Measurements from ENCODE around the gene PRR33.
"Not testable (repeated sequence)": the region's sequence is repeated elsewhere in the genome, so short reads cannot be mapped to it uniquely, and the experiment has no call there.

Gene PRR33

DNA sequence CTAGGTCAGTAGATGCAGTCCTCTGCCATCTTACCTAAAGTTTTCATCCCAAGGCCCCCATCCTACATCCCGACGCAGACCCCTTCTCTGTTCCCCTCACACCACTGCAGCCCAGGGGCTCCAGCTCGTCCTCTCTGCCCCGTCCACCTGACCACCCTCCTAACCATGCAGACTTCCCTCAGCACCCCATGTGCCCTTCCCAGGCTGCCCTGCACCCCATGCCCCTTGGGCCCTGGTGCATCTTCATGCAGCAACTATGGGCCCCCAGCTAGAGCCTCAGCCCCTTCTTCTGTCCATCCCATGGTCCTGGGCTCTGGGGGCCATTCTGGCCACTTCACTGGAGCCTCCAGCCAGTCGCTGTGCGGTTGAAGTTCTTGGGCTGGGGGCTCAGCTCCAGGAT, 2.9 kb downstream of the PRR33 start:
- no peak for DNase-seq

DNA sequence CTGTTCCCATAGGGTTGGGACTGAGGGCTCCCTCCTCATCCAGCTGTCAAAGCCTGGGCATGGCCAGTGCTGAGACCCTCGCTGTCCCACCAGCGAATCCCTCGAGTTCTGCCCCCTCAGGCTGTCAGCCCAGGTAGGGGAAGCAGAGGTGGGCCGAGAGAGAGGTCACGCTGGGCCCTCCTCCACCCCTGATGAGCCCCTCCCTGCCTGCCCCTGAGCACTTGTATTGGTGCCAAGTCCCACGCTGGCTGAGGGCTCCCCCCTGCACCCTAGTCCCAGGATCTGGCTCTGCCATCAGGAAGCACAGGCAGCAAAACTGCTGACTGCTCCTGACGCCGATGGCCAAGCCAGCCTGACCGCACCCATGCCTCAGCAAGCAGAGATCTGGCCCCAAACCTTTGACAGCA, 3.3 kb downstream of the PRR33 start:
- DNase-seq, result no peak

DNA sequence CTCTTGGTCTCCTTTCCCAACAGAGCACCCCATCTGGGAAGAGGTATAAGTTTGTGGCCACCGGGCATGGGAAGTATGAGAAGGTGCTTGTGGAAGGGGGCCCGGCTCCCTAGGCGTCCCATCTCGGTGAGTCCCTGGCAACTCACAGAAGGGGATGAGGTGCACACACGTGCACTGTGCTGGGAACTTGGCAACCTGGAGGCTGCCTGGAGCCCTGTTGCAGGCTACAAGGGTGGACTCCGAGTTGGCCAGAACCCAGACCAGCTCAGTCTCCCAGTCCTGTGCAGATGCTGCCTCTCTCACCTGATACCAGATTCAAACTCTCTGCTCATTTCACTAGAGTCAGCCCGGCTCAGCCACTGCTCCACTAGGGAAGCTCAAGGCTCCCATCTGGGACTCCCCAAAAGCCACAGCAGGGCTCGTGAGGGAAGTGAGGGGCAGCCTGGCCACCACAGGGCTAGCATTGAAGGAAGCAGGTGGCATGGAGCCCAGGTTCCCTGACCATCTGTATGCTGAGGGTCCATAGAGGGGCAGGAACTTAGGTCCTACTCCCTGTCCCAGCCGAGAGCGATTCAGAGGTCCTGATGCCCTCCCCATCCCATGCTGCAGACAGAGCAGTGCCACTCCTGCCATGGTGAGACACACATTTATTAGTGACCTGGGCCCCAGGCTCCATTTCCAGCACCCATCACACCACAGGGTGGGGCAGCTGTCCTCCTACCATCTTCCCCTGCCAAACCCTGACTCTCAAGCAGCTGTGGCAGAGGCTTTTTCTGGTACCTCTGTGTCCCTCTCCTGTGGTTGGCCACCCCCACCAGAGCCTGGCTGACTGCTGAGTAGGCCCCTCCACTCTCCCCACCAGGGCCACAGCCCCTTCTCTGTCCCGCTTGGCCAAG, 4.0 kb downstream of the PRR33 start:
- no peak for DNase-seq

DNA sequence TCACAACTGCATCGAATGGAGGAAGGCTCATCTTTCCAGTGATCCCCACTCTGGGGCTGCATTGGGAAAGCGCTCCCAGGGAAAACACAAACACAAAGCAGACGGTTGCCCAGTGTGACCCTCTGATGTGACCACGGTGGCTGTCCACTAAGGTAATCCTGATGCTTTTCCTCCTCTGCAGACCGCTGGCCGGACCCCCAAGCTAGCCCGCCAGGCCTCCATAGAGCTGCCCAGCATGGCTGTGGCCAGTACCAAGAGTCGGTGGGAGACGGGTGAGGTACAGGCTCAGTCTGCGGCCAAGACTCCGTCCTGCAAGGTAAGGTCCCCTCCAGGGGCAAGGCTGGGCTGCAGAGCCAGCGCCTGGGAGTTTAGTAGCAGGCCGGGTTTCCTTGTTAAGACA, 5.1 kb downstream of the PRR33 start:
- DNase-seq, result not testable (repeated sequence)

DNA sequence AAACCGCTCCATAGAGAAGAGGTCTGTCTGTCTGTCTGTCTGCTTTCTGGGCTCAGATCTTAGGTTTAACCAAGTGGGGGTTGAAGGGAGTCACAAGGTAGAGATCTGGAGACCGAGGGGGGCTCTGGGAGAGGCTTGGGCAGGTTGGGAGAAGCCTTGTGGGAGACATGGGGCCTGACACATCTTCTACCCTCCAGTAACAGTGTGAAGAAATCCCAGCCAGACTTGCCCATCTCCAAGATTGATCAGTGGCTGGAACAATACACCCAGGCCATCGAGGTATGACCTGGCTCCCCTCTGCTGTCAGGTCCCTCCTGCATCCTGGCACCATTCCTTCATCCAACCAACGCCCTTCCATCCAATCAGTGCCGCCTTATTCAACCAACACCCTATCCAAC, 7.4 kb downstream of the PRR33 start:
- no peak for DNase-seq

DNA sequence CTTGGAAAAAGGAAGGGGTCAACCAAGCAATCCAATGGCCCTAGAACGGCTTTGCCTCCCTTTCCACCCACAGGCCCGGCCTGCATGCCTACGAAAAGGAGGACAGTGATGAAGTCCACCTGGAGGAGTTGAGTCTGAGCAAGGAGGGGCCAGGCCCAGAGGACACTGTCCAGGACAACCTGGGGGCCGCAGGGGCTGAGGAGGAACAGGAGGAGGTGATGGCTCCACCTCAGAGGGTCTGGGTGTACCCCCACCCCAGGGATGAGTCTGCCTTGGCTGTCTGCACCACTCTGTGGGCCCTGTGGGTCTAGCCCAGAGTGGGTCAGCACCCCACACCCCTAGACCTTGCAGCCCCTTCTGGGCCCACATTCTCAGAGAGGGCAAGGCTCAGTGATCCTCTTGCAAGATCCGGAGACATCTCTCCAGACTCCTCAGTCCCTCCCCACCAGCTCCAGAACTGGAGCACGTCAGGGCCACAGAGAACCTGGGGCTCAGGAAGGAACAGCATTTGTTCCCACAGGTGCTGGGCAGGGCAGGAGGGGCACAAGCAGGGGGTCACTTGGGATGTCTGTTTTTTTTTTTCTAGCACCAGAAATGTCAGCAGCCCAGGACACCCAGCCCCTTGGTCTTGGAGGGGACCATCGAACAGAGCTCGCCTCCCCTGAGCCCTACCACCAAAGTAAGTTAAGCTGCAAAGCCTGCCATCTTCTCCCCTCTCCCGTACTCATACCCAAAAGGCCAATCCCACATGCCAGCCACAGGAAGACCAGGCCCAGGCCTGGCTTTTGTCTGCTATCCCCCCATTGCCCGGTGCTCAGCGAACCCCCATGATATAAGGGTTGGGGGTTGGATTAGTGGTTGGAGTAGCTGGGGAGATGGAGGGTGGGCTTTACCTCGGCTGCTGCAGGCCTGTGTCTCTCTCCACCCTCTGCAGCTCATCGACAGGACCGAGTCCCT, 8.1 kb downstream of the PRR33 start:
- DNase-seq, result no peak

DNA sequence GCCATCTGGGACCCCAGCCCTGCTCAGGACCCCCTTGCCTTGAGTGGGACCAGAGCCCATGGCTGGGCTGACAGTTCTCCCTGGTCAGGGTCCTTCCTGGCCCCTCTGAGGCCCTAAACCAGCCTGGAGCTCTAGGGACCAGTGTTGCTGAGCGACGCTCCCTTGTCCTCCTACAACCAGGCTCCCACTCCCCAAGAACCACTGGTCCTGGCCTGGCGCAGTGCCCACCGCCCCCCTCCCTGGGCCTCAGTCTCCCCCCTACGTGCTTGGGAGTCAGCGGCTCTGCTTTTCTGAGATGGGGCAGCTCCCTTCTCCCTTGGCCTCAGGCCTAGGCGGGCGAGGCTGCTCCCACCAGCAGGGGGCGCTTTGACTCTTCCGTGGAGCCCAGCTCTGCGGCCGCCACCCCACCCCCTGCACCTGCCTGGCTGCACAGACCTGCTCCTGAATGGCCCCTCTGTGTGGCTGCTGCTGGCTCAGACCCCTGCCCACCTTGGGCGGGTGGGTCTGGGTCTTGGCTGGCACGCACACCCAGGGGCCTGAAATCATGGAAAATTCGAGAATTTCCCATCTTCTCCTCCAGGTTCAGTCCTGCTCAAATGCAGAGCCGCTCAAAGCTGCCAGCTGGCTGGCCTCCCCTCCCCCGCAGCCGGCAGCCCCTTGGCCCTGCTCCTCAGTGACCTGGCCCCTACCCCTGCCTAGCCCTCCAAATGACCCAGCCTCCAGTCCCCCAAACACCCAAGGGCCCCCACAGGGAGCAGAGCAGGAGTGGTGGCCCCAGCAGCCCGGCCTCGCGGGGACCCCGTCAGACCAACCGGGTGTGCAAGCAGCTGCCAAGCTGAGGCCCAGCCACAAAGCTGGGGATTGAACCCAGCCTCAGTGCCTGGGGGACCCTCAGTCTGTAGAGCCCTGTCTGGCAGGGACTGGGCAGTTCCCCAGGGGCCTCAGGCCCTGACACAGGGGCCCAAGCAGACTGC, 9.1 kb downstream of the PRR33 start:
- no peak for DNase-seq

DNA sequence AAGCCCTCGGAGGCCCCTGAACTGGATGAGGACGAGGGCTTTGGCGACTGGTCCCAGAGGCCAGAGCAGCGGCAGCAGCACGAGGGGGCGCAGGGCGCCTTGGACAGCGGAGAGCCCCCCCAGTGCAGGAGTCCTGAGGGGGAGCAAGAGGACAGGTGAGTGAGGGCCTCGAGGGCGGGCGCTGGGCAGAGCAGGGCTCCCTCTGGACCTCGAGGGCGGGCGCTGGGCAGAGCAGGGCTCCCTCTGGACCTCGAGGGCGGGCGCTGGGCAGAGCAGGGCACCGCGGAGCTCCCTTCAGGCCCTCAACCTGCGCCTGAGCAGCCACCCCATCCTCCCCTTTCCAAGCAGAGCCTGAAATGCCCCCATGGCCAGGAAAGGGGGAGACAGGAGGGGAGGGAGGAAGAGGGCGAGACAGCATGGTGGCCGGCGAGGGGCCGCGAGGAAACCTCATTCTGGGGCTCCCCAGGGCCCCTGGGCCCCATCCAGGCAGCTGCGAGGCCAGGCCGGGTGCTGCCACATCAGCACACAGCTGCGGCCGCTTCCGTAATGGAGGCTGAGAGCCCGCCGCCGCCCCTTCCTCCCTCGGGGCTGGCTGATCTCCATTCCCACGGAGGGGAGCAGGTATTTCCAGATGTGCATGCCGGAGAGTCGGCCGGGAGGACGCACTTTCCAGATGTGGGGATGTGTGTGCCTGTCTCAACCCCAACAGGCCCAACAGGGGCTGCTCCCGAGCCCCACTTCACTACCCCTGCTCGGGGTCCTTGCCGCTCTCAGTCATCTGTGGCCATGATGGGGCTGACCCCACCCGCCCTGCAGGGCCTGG, 10.0 kb downstream of the PRR33 start:
- DNase-seq, result no peak

DNA sequence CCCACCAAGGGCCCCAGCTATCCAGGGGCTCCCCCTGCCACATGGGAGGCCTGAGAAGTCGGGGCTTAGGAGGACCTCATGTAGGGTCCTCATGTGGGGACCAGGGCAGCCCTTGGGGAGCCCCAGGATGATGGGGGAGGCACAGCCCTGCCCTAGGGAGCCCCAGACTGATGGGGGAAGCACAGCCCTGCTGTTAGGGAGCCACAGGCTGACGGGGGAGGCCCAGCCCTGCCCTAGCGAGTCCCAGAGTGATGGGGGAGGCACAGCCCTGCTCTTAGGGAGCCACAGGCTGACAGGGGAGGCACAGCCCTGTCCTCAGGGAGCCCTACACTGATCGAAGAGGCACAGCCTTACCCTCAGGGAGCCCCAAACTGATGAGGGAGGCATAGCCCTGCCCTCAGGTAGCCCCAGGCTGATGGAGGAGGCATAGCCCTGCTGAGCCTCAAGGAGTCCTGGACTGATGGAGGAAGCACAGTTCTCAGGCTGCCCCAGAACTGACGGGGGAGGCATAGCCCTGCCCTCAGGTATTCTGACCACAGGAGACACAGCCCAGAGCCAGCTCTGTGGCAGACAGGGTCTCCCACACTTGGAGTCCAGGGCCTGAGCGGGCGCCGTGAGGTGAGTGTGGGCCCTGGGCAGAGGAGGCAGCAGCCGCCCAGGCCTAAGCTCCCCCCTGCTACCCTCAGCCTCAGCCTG, 10.8 kb downstream of the PRR33 start:
- DNase-seq, result no peak

DNA sequence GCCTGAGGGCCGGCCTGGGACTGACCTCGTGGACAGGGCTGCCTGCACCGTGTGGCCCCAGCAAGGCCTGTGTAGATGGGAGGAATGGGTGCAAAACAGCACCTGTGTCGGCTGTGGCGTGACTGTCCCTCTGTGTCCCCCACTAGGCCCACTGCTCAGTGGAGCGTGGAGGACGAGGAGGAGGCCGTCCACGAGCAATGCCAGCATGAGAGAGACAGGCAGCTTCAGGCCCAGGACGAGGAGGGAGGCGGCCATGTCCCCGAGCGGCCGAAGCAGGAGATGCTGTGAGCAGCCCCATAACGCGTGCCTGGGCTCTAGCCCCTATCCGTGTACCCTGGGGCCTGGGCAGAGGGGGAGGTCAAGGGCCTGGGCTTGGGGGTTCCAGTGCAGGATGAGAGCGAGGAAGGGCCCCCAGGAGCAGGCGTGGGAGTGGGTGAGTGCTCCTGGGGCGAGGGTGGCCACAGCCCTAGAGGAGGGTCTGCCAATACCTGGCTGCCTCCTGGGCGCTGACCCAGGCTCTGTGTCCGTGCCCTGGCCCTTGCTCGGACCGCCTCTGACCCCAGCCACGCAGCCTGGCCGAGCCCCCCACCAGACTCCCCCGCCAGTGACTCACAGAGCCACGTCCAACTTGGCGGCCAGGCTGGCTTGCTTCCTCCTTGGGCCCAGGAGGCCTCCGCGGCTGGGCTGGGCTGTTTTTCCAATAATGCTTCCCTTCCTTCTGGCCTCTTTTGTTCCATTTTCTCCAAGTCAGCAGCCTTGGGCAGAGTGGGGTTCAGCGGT, 11.6 kb downstream of the PRR33 start:
- DNase-seq, result no peak

DNA sequence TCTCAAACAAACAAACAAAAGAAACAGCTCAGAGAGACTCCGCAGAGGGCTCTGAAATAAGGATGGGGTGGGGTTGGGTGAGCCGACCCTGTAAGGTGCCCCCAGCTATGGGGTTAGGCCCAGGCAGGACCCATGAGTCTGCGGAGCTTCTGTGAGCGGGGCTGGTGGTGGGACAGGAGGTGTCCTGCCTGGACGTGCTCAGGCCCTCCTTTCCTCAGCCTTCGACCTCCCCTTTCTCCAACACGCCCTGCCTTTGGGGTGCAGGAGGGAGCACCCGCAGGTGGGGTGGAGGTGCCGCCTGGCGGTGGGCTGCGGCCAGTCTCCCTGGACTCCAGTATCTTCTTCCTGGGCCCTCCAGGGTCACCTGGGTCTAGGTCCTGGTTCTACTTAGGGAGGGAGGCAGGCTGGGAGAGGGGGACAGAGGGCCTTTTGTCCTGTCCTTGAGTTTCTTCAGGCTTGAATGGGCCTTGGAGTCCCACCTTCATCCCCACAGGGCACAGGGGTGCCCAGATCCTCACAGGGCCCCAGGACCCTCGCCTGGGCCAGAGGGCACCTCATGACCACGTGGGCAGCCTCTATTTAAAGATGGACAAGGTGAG, 12.3 kb downstream of the PRR33 start:
- no peak for DNase-seq

DNA sequence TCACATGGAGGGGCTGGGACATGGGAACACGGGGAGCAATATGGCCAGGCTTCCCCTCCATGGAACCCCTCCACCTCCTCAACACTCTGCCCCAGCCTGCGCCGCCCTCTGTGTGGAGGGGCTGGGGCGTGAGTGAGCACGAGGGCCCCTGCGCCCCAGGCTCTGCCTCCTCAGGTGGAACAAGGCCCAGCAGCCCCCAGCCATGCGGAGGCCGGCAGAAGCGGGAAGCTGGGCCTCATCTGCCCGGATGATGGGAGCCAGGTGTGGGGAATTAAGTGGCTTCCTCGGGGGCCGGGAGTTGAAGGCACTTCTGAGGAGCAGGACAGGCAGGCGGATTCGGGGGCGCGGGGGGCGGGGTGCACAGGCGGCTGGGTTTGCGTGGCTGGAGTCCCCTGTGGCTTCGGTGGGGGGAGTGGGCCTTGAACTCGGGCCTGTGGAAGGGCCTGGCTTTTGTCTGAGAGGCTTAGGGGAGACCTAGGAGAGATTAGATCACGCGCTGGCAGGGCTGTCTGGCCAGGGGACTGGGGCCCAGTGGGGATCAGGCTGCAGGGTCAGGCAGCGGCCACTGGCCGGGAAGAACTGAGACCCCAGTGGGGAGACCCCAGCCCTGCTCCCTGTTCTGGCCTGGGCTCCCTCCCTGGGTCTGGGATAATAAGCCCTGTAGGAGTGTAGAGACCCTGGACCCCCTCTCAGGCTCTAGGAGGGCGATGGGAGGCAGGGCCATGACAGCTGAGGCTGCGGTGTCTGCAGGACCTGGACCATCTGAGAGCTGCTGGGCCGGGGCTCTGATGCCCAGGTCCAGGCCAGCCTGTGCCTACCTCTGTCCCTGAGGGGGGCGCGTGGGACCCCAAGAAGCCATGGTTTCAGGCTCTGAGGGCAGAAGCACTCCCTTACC, 13.3 kb downstream of the PRR33 start:
- no peak for DNase-seq

DNA sequence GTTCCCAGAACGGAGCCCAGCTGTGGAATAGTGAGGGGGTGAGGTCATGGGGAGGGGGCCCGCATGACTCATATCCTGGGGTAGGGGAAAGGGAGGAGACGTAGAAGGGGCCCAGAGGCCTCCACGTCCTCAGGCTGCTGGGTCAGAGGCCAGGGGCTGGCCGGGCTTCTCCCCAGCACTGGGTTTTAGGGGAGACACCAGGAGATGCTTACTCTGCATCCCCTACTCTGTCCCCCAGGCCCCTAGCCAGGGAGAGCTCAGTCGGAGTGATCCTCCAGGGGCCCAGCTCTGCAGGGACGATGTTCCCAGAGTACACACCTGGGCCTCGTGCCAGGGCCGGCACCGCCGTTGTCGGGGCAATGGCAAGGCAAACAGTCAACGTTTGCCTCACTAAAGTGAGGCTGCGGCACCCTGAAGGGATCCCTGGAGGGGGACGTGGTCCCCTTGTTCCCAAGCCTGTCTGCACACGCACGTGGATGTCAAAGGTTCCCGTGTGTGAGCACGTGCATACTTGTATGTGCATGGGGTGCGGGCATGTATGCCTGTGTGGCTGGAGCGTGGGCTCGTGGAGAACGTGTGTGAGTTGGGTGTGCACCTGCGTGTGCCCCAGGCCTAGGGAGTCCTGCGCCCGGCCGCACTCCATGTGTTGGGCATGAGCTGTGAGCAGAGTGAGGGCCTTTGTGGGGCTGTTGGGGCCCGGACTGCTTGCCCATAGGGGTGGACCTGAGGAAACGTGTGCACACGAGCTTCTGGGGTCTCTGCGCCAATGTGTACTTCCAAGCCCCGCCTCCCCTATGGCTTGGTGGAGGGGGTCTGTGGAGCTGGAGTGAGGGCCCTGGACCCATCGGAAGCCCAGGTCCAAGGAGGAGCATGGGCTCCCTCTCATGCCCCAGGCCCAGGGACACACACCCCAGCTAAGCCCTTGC, 14.2 kb downstream of the PRR33 start:
- no peak for DNase-seq

DNA sequence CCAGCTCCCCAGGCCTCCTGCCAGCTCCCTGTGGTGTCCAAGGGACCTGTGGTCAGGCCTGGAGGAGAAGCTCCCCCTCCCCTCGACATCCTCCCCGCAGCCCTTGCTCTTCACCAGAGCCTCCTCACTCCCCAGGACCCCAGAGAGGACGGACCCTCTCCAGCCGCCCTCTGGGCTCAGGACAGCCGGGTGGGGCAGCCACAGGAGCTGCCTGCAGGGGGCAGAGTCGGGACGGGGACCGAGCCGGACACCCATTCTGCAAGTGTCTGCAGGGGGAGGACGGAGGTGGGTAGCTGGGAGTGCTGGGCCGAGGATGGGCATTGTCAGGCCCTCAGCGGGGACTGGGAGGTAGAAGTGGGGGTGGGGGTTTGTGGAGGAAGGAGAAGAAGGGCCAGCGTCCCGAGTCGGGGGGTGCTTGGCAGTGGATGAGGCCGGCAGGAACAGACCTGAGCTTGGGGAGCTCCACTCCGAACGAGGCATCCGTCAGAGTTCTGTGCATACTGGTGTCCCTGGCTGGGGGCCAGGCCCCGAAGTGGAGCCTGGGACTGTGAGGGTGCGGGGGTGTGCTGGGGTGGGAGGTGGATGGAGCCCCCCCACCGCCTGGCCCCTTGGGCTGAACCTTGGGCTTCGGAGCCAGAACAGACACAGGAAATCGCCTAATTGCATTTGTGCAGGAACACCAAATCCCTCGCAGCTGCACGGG, 15.2 kb downstream of the PRR33 start:
- no peak for DNase-seq

DNA sequence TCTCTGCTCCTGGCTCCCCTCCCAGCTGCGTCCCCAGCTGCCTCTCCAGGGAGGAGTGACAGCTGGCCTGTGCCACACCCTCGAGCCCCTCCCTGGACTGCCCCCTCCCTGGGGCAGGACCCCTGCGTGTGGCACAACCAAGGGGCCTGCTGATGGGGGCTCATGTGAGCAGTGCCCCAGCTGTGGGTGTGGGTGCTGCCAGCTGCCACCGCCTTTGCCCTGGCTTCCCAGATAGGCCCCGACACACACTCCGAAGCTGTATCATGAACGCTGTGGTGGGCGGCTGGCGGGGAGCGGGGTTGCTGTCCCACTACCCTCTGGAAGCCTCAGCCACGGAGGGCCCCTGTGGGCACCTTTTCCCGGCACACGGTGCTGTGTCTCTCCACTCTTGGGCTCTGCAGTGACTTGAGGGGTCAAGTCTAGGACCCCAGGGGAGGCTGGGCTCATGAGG, 15.8 kb downstream of the PRR33 start:
- DNase-seq, result not testable (repeated sequence)

DNA sequence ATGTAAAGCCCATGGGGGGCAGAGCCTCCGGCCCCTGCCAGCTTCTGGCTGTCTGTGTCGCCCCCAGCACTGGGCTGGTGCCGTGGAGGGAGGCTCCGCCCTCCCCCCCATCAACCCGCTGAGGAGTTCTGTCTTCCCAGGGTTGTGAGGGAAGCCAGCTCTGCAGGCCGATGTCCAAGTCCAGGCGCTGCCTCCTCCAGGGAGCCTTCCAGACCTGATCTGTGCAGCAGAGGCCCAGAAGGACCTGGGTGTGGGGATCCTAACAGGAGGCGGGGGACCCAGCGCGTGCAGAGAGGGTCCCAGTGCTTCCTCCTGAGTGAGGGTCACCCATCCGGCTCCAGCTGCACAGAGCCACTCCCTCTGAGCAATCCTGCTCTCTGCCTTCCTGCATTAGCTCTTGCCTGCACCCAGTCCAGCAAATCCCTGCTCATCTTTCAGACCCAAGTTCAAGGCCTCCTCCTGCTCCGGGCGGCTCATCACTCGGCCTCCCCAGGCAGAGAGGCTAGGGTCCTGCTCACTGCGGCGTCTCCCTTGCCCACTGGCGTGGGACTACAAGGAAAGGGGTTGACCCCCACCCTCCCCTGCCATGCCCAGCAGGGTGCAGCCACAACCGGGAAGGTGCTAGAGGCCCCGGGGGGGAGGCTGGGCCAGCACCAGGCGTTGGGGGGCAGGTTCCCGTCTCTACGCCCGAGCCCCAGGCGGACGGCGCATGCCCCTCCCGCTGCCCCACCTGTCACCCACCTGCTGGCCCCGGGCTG, 16.4 kb downstream of the PRR33 start:
- DNase-seq, result no peak

Data from NCI-H1417 treated with DMSO at 0.1 percent for 48 hours (cell line).